ENCODE measurements around the gene ROPN1L. TPM values are rescaled to one million over a fixed set of nuclear protein-coding genes. Genes with fewer than 3 reads are reported as not detected.

ROPN1L gene
- total RNA-seq, 1 experiment from 2014 or later: 0.40 TPM

DNA sequence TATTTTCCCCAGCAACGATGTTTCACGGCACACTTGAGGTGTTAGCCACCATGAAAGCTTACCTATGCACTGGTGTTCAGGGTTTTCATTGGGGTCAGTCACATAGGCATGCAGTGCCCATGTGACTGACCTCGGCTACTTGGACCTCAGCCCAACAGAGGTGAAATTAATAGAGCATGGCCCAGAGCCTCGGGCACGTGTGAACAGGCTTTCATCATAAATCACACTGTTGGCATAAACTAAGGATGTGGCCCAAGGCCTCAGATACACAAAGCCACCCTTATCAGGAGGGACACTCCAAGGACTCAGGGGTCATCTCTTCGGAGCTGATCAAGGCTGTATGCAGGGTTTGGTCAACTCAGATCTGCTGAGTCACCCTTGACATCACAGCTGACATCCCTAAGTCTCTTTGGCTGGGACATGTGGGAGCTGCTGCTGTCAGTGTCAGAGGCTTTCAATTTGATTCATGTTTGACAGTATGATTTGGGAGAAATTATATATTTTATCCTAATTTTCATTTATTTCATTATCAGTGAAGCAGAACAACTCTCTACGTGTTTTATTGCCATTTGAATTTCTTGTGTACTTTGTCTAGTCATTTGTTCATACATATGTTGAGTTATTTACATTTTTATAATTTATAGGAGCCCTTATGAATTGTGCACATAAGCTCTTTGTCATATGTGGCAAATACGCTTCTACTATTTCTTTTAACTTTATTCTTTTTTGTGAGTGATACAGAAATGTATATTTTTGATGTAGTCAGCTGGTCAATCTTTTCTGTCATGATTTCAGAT is 62.5 kb downstream of the ROPN1L start:
- no peak overlapping the region for H3K4me3 Mint-ChIP-seq (ENCODE audit: low read depth, unreplicated experiment)
- no peaks in the 10 kb centered on the region for H3K27me3 Mint-ChIP-seq (ENCODE audit: unreplicated experiment)
- no peaks in the 10 kb centered on the region for H3K9me3 Mint-ChIP-seq (ENCODE audit: low read depth, unreplicated experiment)
- intact Hi-C loops (cut with micrococcal nuclease; ENCODE audit: unreplicated experiment): no loop called here
- H3K27ac Mint-ChIP-seq (ENCODE audit: unreplicated experiment): no peak overlapping the region
- BruUV-seq (replicated peaks): no TSS peak
- TF ChIP-seq, protein P1, sequence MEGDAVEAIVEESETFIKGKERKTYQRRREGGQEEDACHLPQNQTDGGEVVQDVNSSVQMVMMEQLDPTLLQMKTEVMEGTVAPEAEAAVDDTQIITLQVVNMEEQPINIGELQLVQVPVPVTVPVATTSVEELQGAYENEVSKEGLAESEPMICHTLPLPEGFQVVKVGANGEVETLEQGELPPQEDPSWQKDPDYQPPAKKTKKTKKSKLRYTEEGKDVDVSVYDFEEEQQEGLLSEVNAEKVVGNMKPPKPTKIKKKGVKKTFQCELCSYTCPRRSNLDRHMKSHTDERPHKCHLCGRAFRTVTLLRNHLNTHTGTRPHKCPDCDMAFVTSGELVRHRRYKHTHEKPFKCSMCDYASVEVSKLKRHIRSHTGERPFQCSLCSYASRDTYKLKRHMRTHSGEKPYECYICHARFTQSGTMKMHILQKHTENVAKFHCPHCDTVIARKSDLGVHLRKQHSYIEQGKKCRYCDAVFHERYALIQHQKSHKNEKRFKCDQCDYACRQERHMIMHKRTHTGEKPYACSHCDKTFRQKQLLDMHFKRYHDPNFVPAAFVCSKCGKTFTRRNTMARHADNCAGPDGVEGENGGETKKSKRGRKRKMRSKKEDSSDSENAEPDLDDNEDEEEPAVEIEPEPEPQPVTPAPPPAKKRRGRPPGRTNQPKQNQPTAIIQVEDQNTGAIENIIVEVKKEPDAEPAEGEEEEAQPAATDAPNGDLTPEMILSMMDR (IDR thresholded peaks at IDR 0.05; ENCODE audit: unreplicated experiment): no peak
- no peaks in the 10 kb centered on the region for H3K36me3 Mint-ChIP-seq (ENCODE audit: insufficient read depth, unreplicated experiment)
- no peaks in the 10 kb centered on the region for H3K4me1 Mint-ChIP-seq (ENCODE audit: low read depth, unreplicated experiment)
- no peak for DNase-seq
- CTCF ChIA-PET: interaction anchor here (0.6 to 0.9 kb wide), 2 partner anchors 10 to 54 kb away, joined by 3 to 4 read pairs; no protein-coding TSS in a partner anchor

DNA sequence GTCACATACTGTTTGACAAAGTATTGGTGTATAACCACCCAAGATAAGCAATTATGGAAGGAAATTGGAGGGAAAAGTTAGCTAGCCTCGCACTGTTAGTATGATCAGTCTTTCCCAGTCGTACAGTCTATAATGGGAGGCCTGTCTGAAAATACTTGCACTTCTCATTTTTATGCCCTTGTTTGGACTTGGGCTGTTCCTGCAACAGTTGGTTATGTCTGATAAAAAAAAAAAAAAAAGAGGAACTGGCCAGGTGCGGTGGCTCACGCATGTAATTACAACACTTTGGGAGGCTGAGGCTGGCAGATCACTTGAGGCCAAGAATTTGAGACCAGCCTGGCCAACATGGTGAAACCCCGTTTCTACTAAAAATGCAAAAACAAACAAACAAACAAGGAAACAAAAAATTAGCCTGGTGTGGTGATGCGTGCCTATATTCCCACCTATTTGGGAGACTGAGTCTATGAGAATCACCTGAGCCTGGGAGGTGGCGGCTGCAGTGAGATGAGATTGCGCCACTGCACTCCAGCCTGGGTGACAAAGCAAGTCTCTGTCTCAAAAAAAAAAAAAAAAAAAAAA is 63.9 kb downstream of the ROPN1L start:
- H3K9me3 Mint-ChIP-seq (ENCODE audit: low read depth, unreplicated experiment): peaks cover 2% of the 10 kb centered on the region

DNA sequence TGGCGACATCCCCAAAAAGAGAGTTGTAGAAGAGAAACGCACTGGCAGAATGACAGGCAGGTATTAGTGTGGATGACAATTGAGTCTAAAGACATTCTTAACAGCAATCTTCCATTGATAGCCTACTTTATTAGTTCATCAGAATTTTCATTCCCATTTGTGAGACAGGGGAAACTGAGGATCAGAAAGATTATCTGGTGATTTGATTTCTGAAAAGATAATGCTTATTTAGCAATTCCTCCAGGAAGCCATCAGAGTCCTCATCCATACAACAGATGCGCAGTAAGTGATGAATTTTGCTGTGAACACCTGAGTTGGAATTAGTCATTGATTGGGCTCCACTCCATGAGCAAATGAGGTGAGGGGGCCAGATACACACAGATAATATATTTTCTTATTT is 64.9 kb downstream of the ROPN1L start:
- intact Hi-C loops (cut with micrococcal nuclease; ENCODE audit: unreplicated experiment): no loop called here
- Mint-ChIP-seq H3K27ac (ENCODE audit: unreplicated experiment) (no peak overlapping the region), H3K27me3 (ENCODE audit: unreplicated experiment) (peaks cover 16% of the 10 kb centered on the region), H3K4me3 (ENCODE audit: low read depth, unreplicated experiment) (no peak overlapping the region), H3K9me3 (ENCODE audit: low read depth, unreplicated experiment) (peaks cover 2% of the 10 kb centered on the region), H3K36me3 (ENCODE audit: insufficient read depth, unreplicated experiment) (no peaks in the 10 kb centered on the region), H3K4me1 (ENCODE audit: low read depth, unreplicated experiment) (no peaks in the 10 kb centered on the region)
- no peak for DNase-seq
- BruUV-seq (replicated peaks): no TSS peak
- TF ChIP-seq, protein P1 (IDR thresholded peaks at IDR 0.05; ENCODE audit: unreplicated experiment): no peak
- CTCF ChIA-PET: no interaction called here

More for the DNA sequence above, 63.9 kb downstream of the ROPN1L start:
- DNase-seq: no peak
- no peaks in the 10 kb centered on the region for H3K4me1 Mint-ChIP-seq (ENCODE audit: low read depth, unreplicated experiment)
- BruUV-seq (replicated peaks): no TSS peak
- intact Hi-C loops (cut with micrococcal nuclease; ENCODE audit: unreplicated experiment): no loop called here
- H3K27ac Mint-ChIP-seq (ENCODE audit: unreplicated experiment): no peak overlapping the region
- TF ChIP-seq, protein P1 (IDR thresholded peaks at IDR 0.05; ENCODE audit: unreplicated experiment): no peak
- CTCF ChIA-PET: no interaction called here
- no peaks in the 10 kb centered on the region for H3K36me3 Mint-ChIP-seq (ENCODE audit: insufficient read depth, unreplicated experiment)
- H3K27me3 Mint-ChIP-seq (ENCODE audit: unreplicated experiment): peaks cover 7% of the 10 kb centered on the region
- H3K4me3 Mint-ChIP-seq (ENCODE audit: low read depth, unreplicated experiment): no peak overlapping the region

DNA sequence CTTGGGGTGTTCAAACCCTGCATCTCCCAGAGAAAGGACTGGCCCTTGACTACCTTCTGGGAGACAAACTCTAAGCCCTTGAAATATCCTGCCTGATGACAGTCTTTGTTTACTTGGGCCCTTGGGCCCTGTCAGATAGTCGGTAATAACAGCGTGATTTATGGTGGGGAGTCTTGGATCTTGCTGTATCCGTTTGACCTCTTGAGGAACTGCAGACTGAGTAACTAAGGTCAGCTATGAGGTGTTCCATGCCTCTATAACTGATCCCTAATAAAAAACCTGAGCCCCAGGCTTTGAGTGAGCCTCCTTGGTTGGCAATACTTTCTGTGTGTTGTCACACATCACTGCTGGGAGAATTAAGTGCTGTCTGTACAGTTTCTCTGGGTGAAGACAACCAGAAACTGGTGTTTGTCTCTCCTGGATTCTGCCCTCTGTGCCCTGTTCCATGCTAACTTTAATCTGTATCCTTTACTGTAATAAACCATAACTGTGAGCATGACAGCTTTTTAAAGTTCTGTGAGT is 66.0 kb downstream of the ROPN1L start:
- H3K36me3 Mint-ChIP-seq (ENCODE audit: insufficient read depth, unreplicated experiment): no peaks in the 10 kb centered on the region
- no peak overlapping the region for H3K4me3 Mint-ChIP-seq (ENCODE audit: low read depth, unreplicated experiment)
- TF ChIP-seq, protein P1 (IDR thresholded peaks at IDR 0.05; ENCODE audit: unreplicated experiment): no peak
- peaks cover 19% of the 10 kb centered on the region for H3K27me3 Mint-ChIP-seq (ENCODE audit: unreplicated experiment)
- no peak for DNase-seq
- BruUV-seq (replicated peaks): no TSS peak
- intact Hi-C loops (cut with micrococcal nuclease; ENCODE audit: unreplicated experiment): no loop called here
- H3K27ac Mint-ChIP-seq (ENCODE audit: unreplicated experiment): no peak overlapping the region
- no peaks in the 10 kb centered on the region for H3K4me1 Mint-ChIP-seq (ENCODE audit: low read depth, unreplicated experiment)
- CTCF ChIA-PET: no interaction called here
- H3K9me3 Mint-ChIP-seq (ENCODE audit: low read depth, unreplicated experiment): peaks cover 2% of the 10 kb centered on the region
